Measurements from ENCODE around the gene PLN.

The PLN gene

DNA sequence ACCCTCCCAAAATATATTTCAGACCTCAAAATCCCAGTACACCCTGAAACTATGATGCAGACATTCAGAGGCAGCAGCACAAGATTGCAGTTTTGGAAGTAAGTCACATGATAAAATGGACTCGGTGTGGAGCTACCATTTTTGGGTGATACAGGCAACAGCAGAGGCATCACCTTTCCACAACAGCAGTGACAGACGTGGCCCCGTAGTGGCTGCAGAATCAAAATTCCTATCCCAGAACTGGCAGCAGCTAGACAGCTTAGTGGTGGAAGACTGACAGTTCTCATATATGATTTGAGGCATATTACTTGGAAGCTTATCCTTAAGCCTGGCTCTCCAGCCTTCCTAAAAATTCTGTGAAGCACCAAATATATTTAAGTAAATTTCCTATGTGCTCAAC, 19.9 kb downstream of the PLN start:
- TF ChIP-seq CTCF (IDR thresholded peaks at IDR 0.05; ENCODE audit: low read depth, low read length): no peak
- no peak for DNase-seq
- H3K9me3 ChIP-seq (ENCODE audit: severe bottlenecking): no peaks in the 10 kb centered on the region
- H3K4me3 ChIP-seq (ENCODE audit: low read depth, low read length): no peak overlapping the region
- no peak overlapping the region for H3K27ac ChIP-seq
- H3K27me3 ChIP-seq (ENCODE audit: insufficient read depth, low read depth, severe bottlenecking): no peaks in the 10 kb centered on the region
- peaks cover 8% of the 10 kb centered on the region for H3K36me3 ChIP-seq

DNA sequence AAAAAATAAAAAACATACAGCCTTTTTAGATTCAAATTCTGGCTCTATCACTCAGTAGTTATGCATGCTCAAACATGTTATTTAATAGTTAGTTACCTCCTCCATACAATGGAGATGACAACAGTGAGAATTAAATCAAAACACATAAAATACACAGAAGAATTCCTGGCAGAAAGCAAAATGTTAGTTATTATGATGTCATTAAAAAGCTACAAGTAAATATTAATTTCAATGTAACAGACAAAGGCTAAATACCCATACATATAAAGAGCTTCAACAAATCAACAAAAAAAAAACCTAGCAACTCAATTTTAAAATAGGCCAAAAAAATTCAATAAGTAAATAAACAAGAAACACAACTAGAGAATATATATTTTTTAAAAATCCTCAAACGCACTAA, 21.4 kb downstream of the PLN start:
- H3K27ac ChIP-seq: no peak overlapping the region
- no peak overlapping the region for H3K4me3 ChIP-seq (ENCODE audit: low read depth, low read length)
- no peaks in the 10 kb centered on the region for H3K27me3 ChIP-seq (ENCODE audit: insufficient read depth, low read depth, severe bottlenecking)
- TF ChIP-seq CTCF (IDR thresholded peaks at IDR 0.05; ENCODE audit: low read depth, low read length): no peak
- peaks cover 13% of the 10 kb centered on the region for H3K36me3 ChIP-seq
- no peak for DNase-seq
- peaks cover 10% of the 10 kb centered on the region for H3K9me3 ChIP-seq (ENCODE audit: severe bottlenecking)

DNA sequence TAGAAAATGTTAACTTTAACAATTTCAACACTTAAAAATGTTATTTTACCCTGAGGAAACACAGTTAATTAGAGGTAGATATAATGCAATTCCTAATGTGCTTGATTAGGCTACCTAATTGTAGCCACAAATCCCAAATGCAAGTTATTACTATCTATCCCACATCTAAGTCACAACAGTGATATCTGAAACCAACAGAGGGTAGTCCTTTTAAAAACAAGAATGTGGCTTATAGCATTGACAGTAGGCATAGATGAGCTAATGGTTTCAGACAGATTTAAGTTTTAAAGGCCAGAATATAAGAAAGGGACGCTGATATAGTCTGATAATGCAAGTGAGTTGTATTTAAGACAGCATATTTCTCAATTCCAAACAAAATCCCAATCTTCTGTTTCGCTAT, 23.0 kb downstream of the PLN start:
- Histone ChIP-seq H3K4me3 (ENCODE audit: low read depth, low read length) (no peak overlapping the region), H3K36me3 (peaks cover 9% of the 10 kb centered on the region), H3K9me3 (ENCODE audit: severe bottlenecking) (peaks cover 16% of the 10 kb centered on the region), H3K27ac (no peak overlapping the region), H3K27me3 (ENCODE audit: insufficient read depth, low read depth, severe bottlenecking) (no peaks in the 10 kb centered on the region)
- DNase-seq: no peak
- TF ChIP-seq CTCF (IDR thresholded peaks at IDR 0.05; ENCODE audit: low read depth, low read length): no peak

- Histone ChIP-seq H3K36me3 (peaks cover 9% of the 10 kb centered on the region), H3K27me3 (ENCODE audit: insufficient read depth, low read depth, severe bottlenecking) (no peaks in the 10 kb centered on the region), H3K9me3 (ENCODE audit: severe bottlenecking) (peaks cover 22% of the 10 kb centered on the region), H3K4me3 (ENCODE audit: low read depth, low read length) (no peak overlapping the region), H3K27ac (peak overlapping the region; percentile 52)
- DNase-seq: no peak
- TF ChIP-seq CTCF (IDR thresholded peaks at IDR 0.05; ENCODE audit: low read depth, low read length): no peak
Measured at GRCh38 chr6:118574051-118574865, 26.2 kb downstream of the PLN start.

DNA sequence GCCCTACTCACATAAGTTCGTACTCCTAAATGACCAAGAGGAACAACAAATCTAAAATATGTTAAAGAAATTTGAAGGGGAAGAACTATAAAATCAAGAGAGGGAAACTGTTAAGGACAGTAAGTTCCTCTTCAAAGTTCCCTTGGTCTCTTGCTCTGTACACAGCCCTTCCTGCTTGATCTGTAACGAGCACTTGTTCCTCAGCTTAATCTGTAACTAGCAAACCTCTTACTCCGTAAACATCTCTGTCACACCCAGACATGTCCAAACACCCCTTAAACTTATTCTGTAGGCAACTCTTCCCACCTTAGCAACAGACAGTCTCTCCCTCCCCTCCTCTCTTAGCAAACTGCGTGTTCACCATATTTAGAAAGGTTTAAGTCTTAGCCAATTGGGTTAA, 29.9 kb downstream of the PLN start:
- H3K36me3 ChIP-seq: peaks cover 9% of the 10 kb centered on the region
- H3K27ac ChIP-seq: no peak overlapping the region
- H3K27me3 ChIP-seq (ENCODE audit: insufficient read depth, low read depth, severe bottlenecking): no peaks in the 10 kb centered on the region
- H3K9me3 ChIP-seq (ENCODE audit: severe bottlenecking): peaks cover 22% of the 10 kb centered on the region
- no peak overlapping the region for H3K4me3 ChIP-seq (ENCODE audit: low read depth, low read length)
- no peak for DNase-seq
- TF ChIP-seq CTCF (IDR thresholded peaks at IDR 0.05; ENCODE audit: low read depth, low read length): no peak

GRCh38 chr6:118578617-118579016, 30.5 kb downstream of the PLN start:
- H3K4me3 ChIP-seq (ENCODE audit: low read depth, low read length): no peak overlapping the region
- no peaks in the 10 kb centered on the region for H3K27me3 ChIP-seq (ENCODE audit: insufficient read depth, low read depth, severe bottlenecking)
- no peak overlapping the region for H3K27ac ChIP-seq
- no peak for TF ChIP-seq CTCF (IDR thresholded peaks at IDR 0.05; ENCODE audit: low read depth, low read length)
- peaks cover 9% of the 10 kb centered on the region for H3K36me3 ChIP-seq
- no peak for DNase-seq
- H3K9me3 ChIP-seq (ENCODE audit: severe bottlenecking): peaks cover 19% of the 10 kb centered on the region
